ENCODE data around the gene UBAC2.
"Not testable (repeated sequence)": the region's sequence is repeated elsewhere in the genome, so short reads cannot be mapped to it uniquely, and the experiment has no call there.

Gene UBAC2

DNA sequence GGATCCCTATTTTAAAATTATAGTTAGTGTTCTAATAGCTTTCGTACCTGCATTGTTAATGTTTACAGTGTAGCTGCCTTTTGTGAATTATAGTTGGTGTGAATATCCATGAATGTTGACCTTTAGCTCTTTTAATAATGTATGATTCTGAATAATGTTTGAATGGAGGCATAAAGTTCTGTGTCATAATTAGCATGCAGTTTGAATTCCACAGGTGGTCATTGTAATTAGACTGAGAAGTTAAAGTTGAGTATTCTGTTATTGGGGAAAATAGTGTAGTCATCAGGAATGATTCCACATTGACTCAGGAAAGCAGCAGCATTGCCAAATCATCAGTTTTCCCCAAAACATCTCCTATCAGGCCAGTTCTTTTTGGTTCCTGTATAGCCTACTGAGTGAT is 45.4 kb downstream of the UBAC2 start:
- TF ChIP-seq, protein P1, sequence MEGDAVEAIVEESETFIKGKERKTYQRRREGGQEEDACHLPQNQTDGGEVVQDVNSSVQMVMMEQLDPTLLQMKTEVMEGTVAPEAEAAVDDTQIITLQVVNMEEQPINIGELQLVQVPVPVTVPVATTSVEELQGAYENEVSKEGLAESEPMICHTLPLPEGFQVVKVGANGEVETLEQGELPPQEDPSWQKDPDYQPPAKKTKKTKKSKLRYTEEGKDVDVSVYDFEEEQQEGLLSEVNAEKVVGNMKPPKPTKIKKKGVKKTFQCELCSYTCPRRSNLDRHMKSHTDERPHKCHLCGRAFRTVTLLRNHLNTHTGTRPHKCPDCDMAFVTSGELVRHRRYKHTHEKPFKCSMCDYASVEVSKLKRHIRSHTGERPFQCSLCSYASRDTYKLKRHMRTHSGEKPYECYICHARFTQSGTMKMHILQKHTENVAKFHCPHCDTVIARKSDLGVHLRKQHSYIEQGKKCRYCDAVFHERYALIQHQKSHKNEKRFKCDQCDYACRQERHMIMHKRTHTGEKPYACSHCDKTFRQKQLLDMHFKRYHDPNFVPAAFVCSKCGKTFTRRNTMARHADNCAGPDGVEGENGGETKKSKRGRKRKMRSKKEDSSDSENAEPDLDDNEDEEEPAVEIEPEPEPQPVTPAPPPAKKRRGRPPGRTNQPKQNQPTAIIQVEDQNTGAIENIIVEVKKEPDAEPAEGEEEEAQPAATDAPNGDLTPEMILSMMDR (conservative IDR thresholded peaks at IDR 0.05; ENCODE audit: low read length), result no peak
- DNase-seq (ENCODE audit: low read depth), result no peak
- no peak overlapping the region for H3K4me3 ChIP-seq (ENCODE audit: low read length)

GRCh38 chr13:99249178-99249577 is 48.5 kb downstream of the UBAC2 start:
- H3K4me3 ChIP-seq (ENCODE audit: low read length); DNase-seq (ENCODE audit: low read depth): not testable (repeated sequence)

DNA sequence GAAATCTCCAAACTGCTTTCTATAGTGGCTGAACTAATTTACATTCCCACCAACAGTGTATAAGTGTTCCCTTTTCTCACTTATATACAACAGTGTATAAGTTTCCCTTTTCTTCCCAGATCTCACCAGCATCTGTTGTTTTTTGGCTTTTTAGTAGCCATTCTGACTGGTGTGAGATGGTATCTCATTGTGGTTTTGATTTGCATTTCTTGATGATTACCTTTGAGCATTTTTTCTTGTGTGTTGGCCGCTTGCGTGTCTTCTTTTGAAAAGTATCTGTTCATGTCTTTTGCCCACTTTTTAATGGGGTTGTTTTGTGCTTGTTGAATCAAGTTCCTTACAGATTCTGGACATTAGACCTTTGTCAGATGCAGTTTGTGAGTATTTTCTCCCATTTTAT is 49.0 kb downstream of the UBAC2 start:
- not testable (repeated sequence) for H3K4me3 ChIP-seq (ENCODE audit: low read length); DNase-seq (ENCODE audit: low read depth)

- peak; percentile 13 for DNase-seq (ENCODE audit: low read depth)
- H3K4me3 ChIP-seq (ENCODE audit: low read length), result no peak overlapping the region
- TF ChIP-seq, protein P1 (conservative IDR thresholded peaks at IDR 0.05; ENCODE audit: low read length), result no peak
Observed at GRCh38 chr13:99250982-99251825, 50.5 kb downstream of the UBAC2 start.

DNA sequence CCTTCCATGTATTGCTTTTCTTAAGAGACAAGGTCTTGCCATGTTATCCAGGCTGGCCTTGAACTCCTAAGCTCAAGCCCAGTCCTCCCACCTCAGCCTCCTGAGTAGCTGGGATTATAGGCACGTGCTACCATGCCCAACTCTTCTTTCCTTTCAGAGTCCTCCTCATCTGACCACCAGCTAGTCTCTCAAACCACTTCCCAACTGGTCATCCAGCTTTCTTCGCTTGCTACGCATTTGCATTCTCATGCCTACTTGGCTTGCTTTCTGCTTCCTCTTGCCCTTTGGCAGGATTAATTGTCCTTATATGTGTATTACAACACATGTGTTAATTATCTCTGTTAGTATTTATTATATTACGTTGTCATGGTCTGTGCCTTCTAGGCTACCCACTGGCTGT is 51.3 kb downstream of the UBAC2 start:
- no peak overlapping the region for H3K4me3 ChIP-seq (ENCODE audit: low read length)
- TF ChIP-seq, protein P1 (conservative IDR thresholded peaks at IDR 0.05; ENCODE audit: low read length), result no peak
- no peak for DNase-seq (ENCODE audit: low read depth)

GRCh38 chr13:99254830-99255229 is 54.2 kb downstream of the UBAC2 start:
- no peak for DNase-seq (ENCODE audit: low read depth)
- H3K4me3 ChIP-seq (ENCODE audit: low read length), result no peak overlapping the region
- TF ChIP-seq, protein P1 (conservative IDR thresholded peaks at IDR 0.05; ENCODE audit: low read length), result no peak

GRCh38 chr13:99255271-99255670 is 54.6 kb downstream of the UBAC2 start:
- no peak overlapping the region for H3K4me3 ChIP-seq (ENCODE audit: low read length)
- TF ChIP-seq, protein P1 (conservative IDR thresholded peaks at IDR 0.05; ENCODE audit: low read length), result no peak
- DNase-seq (ENCODE audit: low read depth), result no peak

DNA sequence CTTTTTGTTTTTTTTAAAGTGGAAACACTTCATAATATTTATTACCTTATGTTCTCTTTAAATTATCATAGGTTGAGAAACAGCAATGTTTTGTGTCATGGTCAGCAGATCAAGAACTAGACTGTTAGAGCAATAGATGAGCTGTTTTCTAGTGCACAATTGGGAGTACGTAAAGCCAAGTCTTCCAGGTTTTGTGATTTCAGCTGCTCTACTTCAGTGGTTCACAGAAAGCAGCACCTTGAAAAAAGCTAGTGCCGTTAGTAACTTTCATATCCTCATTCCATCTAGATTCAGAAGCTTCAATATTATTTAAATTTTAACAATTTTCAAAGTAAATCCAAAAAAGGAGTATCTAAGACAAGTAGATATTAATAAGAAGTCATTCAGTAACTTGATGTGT is 55.6 kb downstream of the UBAC2 start:
- no peak overlapping the region for H3K4me3 ChIP-seq (ENCODE audit: low read length)
- no peak for DNase-seq (ENCODE audit: low read depth)
- TF ChIP-seq, protein P1 (conservative IDR thresholded peaks at IDR 0.05; ENCODE audit: low read length), result no peak

Measured in AG10803 (cell line).